Mammary epithelial cell (primary cell): ENCODE results near the gene EGLN1.
"Not testable (repeated sequence)": the region's sequence is repeated elsewhere in the genome, so short reads cannot be mapped to it uniquely, and the experiment has no call there.

Experiments
- CTCF ChIP-seq, 2 donors: IDR thresholded peaks in 1 of 2; conservative IDR thresholded peaks in 1 of 2; 2 replicates each; pipeline ENCODE4 v1.5.1; 2011 to 2012; ENCODE audit warnings: inconsistent platforms in 2 of 2, low read length in 2 of 2, mild to moderate bottlenecking in 2 of 2, control low read depth in 1 of 2, low read depth in 1 of 2; ENCODE audit not compliant: insufficient read depth in 1 of 2; ENCODE audit errors: extremely low read depth in 1 of 2
- EZH2 ChIP-seq: IDR thresholded peaks from 2 replicates; pipeline ENCODE4 v1.6.1; 2012; ENCODE audit warnings: low read length, inconsistent platforms, borderline replicate concordance

GRCh38 chr1:231454133-231454532 lies 32.0 kb upstream of the EGLN1 start:
- TF ChIP-seq CTCF (conservative IDR thresholded peaks at IDR 0.05 in 1 of 2, IDR thresholded peaks at IDR 0.05 in 1 of 2; ENCODE audit: extremely low read depth in 1 of 2, insufficient read depth in 1 of 2, low read depth in 1 of 2, low read length in 2 of 2); EZH2: not testable (repeated sequence)
